GM11168 (cell line): Measurements from ENCODE around the gene YBX2.
"Not testable (repeated sequence)": the region's sequence is repeated elsewhere in the genome, so short reads cannot be mapped to it uniquely, and the experiment has no call there.

Experiments used
- in situ Hi-C: fragments of 300-500 bp; cut with MboI; formaldehyde crosslinking; loops from one replicate; pipeline ENCODE4 v1.12.0; 2022; ENCODE audit warnings: low sequenced_read_pairs; ENCODE audit not compliant: unreplicated experiment

YBX2 gene

DNA sequence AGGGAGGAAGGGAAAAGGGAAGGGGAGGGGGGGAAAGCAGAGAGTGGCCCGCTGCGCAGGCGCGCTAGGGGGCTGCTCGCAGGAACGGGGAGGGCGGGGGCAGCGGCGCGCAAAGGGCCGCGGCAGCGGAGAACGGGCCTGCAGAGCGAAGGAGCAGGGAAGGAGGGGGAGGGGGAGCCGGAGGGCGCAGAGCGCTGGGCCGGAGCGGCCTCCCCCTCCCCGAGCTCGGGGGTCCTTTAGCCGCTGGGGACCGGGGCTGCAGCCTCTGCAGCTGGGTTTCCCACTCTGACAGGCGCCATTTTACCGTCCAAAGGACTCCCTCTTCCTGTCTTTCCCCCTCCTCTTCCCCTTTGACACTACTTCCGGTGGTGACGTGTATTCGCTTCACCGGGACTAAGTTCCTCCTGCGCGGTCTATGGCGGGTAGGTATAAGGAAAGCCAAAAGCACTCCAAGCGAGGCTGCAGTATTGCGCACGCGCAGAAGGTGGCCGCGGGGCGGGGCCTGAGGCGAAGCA, 42.7 kb downstream of the YBX2 start, which contains the start of gene CTDNEP1:
Gene CTDNEP1, minus strand, starts transcription at position 74 of the 515 bp plus-strand sequence. CDS start 438 bp downstream, outside the sequence.
- in situ Hi-C loops, result no loop called here

DNA sequence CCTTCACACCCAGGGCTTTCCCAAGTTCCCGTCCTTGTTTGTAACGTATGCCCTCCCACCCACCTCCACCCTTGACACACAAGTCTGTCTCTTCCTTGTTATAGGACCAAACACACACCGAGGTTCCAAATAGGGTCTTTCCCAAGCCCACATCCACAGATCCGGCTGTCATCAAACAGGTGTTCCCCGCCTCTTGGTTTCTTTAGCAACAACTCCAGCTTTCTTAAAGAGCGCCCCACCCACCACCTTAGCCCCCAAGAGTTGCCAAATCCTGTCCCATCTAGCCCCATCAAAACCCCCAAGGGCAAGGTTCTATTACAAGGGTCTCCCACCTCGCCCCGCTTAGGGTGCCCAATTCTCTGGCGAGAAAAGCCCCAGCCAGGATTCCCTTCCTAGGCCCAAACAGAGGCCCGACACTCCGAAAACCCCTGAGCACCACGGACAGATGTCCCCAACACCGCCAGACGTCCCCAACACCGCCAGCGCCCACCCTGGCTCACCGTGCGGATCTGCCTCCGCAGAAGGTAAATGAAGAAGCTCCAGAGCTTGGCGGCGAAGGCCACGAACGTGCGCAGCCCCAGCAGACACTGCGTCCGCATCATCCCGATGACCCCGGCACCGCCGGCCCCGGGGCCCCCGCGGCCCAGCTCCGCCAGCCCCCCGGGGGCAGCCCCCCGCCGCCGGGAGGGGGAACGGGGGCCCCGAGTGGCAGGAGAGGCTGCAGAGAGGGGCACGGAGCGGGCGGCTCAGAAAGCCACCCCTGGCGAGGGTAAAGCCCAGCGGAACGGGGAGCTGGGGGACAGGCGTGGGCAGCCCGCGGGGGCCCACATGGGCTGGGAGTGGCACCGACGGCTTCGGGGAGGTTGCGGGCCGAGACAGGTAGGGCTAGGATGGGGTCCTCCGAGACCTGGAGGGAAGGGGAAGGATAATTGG, 43.5 kb downstream of the YBX2 start:
- in situ Hi-C loops, result no loop called here

DNA sequence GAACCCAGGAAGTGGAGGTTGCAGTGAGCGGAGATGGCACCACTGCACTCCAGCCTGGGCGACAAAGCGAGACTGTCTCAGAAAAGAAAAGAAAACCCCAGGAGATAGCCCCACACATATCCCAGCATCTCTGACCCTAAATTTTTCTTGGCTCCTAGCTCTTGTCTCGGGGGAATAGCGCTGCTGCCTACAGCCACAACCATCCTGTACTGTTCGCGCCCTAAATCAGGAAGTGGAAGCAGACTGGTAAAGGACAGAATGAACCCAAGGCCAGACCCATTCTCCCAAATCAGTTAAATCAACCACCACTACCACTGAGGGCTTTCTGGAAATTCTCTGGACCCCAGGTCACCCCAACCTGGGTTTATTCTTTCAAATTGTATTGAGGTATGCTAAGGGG, 44.6 kb downstream of the YBX2 start:
- in situ Hi-C loops, result no loop called here

DNA sequence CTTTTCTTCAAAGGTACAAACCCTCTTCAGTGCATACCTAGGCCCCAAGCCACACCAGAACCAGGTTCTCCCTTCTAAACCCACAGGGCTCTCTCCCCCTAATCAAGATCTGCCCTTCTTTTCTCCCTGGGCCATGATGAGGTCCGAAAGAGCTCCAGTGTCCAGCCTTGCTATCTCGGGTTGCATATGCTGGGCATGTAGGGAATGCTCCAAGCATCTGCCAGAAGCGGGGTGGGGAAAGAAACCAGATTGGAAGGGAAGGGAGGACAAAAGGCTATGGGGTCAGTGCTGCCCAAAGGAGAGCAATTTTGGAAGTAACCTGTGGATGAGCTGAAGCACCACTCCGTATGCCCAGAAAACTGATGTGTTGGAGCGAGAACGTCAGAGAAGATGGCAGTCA, 45.2 kb downstream of the YBX2 start:
- in situ Hi-C loops, result no loop called here

DNA sequence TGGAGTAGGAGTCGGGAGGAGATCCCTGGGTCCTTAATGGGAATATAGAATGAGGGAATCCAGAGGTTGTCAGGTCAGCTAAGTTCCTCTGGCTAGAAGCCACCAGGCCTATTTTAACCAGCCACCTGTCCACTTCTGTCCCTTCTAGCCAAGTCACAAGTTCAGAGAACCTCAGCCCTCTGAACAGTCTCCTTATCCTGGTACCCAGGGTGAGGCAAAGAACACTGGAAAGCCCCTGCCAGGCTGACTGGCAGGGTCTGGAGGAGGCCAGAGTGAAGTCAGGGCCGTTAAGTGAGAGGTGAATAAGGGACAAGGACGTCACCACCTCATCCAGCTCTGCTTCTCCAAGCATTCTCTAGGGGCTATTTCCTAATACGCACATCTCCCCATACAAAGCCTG, 45.6 kb downstream of the YBX2 start:
- in situ Hi-C loops, result no loop called here

DNA sequence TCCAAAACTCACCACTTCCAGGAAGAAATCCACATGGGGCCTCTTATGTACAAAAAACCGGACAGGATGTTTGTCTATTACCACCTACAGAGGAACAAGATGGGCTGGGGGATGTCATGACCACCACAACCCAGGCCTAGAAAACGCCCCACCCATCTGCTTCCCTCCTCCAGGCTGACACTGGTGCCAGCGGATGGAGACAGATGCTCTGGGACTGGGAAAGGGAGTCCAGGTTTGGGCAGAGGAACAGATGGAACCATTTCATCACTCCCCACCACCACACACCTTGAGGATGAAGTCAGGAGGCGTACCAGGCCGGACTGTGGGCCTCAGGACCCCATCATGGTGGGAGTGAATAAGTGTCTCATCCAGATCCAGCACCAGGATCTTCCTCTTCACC, 47.7 kb downstream of the YBX2 start:
- in situ Hi-C loops, result no loop called here

DNA sequence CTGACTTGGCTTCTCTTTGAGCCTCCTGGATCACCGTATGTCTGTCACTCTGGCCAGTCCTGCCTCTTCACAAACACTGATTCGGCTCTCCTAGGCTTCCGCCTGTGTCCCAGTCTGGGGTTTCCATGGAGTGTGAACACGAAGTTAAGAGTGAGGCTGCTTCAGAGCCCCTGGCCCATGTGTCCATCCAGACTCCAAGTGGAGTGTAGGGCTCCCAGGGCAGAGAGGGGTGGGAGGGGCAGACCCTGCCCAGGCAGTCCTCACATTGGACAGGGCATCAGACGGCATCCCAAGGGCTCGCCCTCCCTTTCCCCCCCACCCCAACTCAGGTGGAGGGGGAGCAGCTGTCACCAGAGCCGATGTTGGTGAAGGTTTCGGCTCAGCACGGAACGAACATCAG, 50.6 kb downstream of the YBX2 start:
- in situ Hi-C loops, result not testable (repeated sequence)

DNA sequence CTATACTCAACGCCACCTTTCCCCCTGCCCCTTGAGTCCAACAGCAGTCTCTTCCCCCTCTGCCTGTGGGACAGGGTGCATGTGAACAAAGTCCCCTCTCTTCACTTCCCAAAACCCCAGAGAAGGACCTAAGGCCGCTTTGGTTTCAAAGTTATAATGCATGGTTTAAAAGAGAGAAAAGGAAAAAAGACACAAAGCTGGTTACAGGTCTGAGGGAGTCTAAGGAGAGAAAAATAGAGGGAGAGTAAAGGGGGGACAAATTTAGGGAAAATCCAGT, 51.0 kb downstream of the YBX2 start:
- in situ Hi-C loops, result no loop called here

DNA sequence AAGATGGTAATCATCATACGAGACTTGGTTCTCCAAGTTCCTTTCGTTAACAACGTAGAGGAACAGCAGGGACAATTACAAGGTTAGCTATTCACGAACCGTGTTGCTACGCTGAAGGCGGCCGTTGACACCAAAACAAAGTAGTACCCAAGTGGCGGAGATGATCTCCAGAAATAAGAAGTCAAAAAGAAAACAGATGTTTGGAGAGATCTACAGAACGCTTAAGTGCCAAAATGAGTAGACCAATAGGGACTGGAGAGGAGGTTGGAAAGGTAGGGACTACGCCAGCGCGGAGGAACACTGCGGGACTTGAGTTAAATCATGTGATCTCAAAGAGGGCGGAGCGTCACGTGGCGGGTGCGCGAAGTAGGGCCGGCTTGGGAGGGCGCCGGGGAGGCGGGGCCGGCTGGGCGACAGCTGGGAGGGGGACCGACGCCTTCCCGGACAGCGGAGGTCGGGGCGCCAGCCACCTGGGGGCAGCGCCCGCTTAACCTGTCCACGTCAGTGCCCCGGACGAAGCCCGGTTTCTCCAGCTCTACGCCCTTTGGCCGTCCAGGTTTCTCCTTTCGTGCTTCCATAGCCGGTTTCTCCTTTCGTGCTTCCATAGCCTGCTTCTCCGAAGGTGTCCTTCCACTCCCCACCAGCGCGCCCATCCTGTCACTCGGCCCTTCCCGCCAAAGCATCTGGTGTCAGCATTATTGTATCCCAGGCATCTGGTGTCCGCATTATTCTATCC, 51.6 kb downstream of the YBX2 start:
- in situ Hi-C loops, result no loop called here

DNA sequence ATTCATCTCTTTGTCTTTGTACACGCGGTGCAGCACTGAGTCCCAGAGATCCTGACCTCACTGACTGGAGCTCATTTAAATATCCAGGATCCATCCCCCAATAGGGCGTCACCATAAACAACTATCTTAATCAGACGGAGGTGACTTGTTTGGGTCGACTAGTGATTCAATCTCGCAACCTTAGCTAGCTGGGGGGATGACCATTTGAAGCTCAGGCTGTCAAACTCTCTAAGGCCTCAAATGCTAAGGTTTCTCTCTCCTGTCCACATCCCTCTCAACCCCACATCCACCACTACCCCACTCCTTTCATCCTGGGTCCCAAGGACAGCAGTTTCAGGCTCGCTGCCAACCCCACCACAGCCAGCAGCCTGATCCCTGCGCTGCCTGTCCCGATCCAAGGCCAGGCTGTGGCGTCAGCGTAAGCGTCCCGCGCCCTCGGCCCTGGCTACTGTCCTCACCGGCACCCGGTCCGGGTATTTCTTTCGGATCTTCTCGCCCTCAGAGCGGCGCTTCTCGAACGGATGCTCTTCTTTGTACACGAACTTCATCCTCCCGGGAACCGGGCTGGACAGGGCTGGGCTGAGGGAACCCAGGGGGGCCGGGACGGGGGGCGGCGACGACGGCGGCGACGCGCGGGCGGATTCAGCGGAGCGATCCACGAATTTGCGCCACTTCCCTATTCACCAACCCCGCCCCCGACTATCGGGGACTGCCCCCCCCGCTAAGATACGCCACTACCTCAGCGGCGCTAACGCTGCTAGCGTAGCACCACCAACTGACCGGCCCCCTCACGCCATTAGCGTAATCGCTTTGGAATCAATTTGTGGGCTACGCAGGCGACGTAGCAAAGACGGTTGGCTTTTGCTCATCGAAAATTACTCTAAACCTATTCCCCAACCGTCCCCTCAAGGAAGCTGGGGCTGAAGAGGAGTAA, 52.4 kb downstream of the YBX2 start, which contains the start of gene GABARAP:
Gene GABARAP, minus strand, starts transcription at position 667 of the 934 bp plus-strand sequence. Its CDS starts 119 bp downstream, at position 548.
- in situ Hi-C loops, result no loop called here

DNA sequence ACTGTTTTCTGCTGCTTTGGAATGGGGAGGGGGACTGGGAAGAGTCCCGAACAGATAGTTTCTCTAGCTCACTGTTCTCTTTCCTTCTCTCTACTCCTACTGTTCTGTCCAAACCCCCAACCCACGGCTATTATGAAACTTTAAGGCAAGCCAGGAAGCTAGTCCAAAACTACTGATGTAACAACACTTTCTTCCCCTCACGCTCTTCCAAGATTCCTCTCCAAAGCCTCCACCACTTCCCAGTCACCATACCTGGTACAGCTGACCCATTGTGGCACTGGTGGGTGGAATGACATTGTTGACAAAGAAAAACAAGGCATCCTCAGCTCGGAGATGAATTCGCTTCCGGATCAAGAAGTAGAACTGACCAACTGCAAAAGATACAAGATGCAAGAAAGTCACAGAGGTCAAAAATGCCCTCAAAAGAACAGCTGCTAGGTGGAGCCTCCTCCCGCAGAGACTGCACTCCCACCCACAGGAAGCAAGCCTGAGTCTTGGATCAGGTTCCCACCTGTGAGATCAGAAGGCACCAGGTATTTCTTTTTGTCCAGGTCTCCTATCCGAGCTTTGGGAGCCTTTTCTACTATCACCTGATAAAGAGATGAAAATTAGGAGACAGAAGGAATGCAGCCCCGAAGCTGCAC, 53.2 kb downstream of the YBX2 start:
- in situ Hi-C loops, result no loop called here

DNA sequence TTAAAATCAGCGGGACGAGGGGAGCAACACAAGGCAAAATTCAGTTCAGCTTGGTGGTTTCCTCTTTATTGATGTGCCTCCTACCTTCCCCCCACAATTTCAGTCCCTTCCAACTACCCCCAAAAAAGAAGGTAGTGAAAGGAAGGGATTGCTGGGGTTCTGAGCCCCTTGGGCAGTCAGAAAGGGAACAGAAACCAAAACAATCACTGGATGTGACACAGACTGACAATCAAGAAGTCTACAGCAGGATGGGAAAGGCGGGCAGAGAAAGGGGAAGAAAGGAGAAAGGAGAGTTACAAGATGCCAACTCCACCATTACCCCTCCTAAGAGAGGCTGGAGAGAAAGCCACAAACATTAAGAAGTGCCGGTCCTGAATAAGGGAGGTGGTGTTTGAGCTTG, 54.1 kb downstream of the YBX2 start:
- in situ Hi-C loops, result no loop called here

DNA sequence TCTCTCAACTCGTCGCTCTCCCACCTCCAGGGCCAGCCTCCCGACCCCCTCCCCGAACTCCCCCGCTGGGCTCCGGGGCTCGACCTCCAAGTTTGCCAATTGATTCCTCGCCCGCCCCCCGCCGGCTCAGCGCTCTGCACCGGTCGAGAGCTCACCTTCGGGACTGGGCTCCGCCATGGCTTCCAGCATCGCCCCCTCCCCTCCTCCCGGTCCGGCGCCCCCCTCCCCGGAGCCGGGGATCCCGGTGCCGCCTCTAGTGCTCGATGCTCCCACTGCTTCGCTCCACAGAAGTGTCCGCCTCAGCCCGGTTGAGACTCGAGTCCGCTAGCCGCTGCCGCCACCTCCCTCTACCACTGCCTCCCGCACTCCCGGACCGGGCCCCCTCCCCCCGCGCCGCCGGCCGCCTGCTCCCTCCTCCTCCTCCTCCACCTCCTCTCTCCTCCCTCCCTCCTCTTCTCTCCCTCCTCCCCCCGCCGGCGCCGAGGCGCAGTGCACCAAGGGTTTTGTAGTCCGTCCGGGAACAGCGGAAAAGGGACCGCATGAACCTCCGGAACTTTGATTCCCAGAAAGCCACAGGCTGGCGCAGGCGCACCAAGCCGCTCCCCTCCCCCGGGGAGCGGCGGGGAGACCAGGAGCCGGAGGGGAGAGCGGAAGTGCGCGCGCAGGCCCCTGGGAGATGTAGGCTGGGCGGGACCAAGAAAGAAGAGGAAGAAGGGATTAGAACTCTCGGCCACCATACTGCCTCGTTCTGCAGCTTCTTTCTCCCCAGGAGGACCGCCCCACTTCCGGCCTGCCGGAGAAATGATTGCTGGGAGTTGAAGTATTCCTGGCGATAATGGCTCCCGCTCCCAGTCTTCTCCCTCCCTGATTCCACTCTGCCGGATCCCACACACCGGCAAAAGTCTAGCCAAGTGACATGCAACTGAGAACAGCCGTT, 55.1 kb downstream of the YBX2 start, which contains the start of gene PHF23:
Gene PHF23, minus strand, starts transcription at position 367 of the 937 bp plus-strand sequence. Its CDS starts 178 bp downstream, at position 189.
- in situ Hi-C loops, result no loop called here

DNA sequence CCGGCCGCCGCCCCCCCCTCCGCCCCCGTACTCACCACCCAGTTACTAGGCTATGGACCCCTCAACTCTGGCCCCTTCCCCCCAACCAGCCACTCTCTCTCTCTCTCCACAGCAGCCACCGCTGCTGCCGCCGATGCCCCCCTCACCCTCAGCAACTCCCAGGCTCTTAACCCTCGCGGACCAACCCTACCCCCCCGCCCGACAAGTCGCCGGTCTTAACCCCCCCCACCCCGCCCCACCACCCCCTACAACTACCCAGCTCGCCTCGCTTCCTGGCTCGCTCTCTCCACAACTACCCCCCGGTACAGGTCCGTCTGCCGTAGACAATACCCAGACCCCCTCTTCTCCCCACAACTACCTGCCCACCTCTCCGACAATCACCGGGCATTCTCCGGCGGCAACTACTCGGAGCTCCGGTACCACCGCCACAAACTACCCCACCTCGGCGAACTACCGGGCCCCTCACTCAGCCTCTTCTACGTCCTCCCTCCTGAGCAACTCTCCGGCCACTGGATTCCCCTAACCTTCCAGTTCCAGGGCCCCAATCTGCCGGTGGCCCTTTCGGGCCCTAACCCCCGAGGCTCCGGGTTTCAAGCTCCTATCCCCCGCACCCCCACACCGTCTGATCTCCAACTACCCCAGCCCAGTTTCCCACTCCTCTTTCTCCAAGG, 55.9 kb downstream of the YBX2 start:
- in situ Hi-C loops, result no loop called here
